Skeletal muscle tissue (tissue), 4 donors: ENCODE data around the gene FAM43B. TPM values are rescaled to one million over a fixed set of nuclear protein-coding genes. Genes with fewer than 3 reads are reported as not detected.

Source experiments
- H3K27ac ChIP-seq: one replicate; pipeline ENCODE4 v1.7.0; 2013; ENCODE audit warnings: mild to moderate bottlenecking, low read depth, low read length, inconsistent platforms
- H3K27me3 ChIP-seq, 3 donors: one replicate each; pipeline ENCODE4 v1.7.0; 2013; ENCODE audit warnings: low read length in 3 of 3; ENCODE audit not compliant: control insufficient read depth in 3 of 3, insufficient read depth in 3 of 3
- H3K36me3 ChIP-seq, 3 donors: one replicate each; pipeline ENCODE4 v1.7.0; 2013; ENCODE audit warnings: low read length in 3 of 3; ENCODE audit not compliant: control insufficient read depth in 3 of 3, insufficient read depth in 3 of 3
- H3K4me1 ChIP-seq, 3 donors: one replicate each; pipeline ENCODE4 v1.7.0; 2013; ENCODE audit warnings: low read length in 3 of 3, mild to moderate bottlenecking in 3 of 3; ENCODE audit not compliant: control insufficient read depth in 3 of 3, insufficient read depth in 3 of 3
- H3K4me3 ChIP-seq, 3 donors: one replicate each; pipeline ENCODE4 v1.7.0; 2013; ENCODE audit warnings: low read length in 3 of 3
- H3K9ac ChIP-seq, 3 donors: one replicate each; pipeline ENCODE4 v1.7.0; 2013; ENCODE audit warnings: low read length in 3 of 3, mild to moderate bottlenecking in 3 of 3, moderate library complexity in 2 of 3, low read depth in 1 of 3
- H3K9me3 ChIP-seq, 3 donors: one replicate each; pipeline ENCODE4 v1.7.0; 2013; ENCODE audit warnings: low read length in 3 of 3; ENCODE audit not compliant: control insufficient read depth in 3 of 3
- total RNA-seq: library from RNA; depleted of rRNA; stranded (reverse); fragments of >200 nt; gene quantifications from one replicate; pipeline ENCODE4 v1.2.3, GENCODE V29; 2014
- donor health status: Osteomylitis.

Gene FAM43B
- total RNA-seq, 1 donor from 2014 or later, result 0.52 TPM

GRCh38 chr1:20526267-20526666 lies 26.1 kb upstream of the FAM43B start:
- no peak overlapping the region for H3K4me3 ChIP-seq
- H3K9me3 ChIP-seq, result no peaks in the 10 kb centered on the region
- H3K9ac ChIP-seq, result no peak overlapping the region
- H3K4me1 ChIP-seq, result peaks cover 0 to 4% (median 3%) of the 10 kb centered on the region in 3 donors
- no peaks in the 10 kb centered on the region for H3K36me3 ChIP-seq
- H3K27me3 ChIP-seq, result peaks cover 8 to 20% (median 11%) of the 10 kb centered on the region in 3 donors
- no peak overlapping the region for H3K27ac ChIP-seq

GRCh38 chr1:20528221-20528620 lies 24.2 kb upstream of the FAM43B start:
- Histone ChIP-seq H3K9me3 (no peaks in the 10 kb centered on the region), H3K4me3 (no peak overlapping the region), H3K36me3 (no peaks in the 10 kb centered on the region), H3K27ac (no peak overlapping the region), H3K9ac (no peak overlapping the region), H3K27me3 (peaks cover 8 to 26% (median 11%) of the 10 kb centered on the region in 3 donors), H3K4me1 (no peaks in the 10 kb centered on the region)

GRCh38 chr1:20530306-20530705 lies 22.1 kb upstream of the FAM43B start:
- Histone ChIP-seq H3K27me3 (peaks cover 11 to 30% (median 15%) of the 10 kb centered on the region in 3 donors), H3K36me3 (no peaks in the 10 kb centered on the region)

DNA sequence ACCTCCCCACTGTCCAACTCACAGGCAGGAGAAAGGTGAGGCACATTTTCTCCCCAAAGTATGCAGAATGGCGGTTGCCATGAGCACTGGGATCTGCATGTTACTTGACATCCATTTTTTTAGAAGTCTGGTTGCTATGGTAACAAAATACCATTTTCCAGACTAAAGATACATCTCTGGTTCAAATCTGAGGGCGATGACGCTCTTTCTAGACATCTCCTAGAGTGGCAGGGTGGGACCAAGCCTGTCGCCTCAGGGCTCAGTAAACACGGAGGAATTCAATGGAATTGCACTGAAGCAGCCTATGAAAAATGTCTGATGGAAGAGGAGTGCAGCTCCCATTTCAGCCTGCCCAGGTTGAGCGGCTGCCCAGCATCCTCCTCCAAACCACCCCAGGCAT lies 21.5 kb upstream of the FAM43B start:
- no peak overlapping the region for H3K4me3 ChIP-seq
- no peaks in the 10 kb centered on the region for H3K4me1 ChIP-seq
- H3K27me3 ChIP-seq, result peaks cover 11 to 33% (median 15%) of the 10 kb centered on the region in 3 donors
- H3K9ac ChIP-seq, result no peak overlapping the region
- no peak overlapping the region for H3K27ac ChIP-seq
- H3K36me3 ChIP-seq, result no peaks in the 10 kb centered on the region
- H3K9me3 ChIP-seq, result no peaks in the 10 kb centered on the region

More at GRCh38 chr1:20530306-20530705, 22.1 kb upstream of the FAM43B start:
- no peak overlapping the region for H3K27ac ChIP-seq
- no peak overlapping the region for H3K4me3 ChIP-seq
- H3K4me1 ChIP-seq, result no peaks in the 10 kb centered on the region
- H3K9me3 ChIP-seq, result no peaks in the 10 kb centered on the region
- no peak overlapping the region for H3K9ac ChIP-seq

DNA sequence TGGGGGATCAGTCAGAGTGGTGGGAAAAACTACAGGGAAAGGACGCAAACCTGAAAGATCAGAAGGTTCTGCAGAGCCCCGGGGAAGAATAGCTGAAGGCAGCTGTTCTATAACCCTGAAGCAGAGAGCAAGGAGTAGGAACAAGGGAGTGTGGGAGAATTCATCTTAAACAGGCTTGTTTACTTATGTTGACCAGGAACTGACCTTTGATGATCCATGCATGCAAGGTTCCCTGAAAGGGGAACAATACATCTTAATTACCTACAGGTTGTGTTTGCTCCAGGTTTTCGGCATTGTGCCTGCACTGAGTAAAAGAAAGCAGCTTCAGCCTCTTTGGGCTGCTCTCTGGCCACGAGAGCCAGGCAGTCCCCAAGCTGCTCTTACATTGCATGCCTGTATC lies 18.7 kb upstream of the FAM43B start:
- H3K27ac ChIP-seq, result no peak overlapping the region
- H3K36me3 ChIP-seq, result no peaks in the 10 kb centered on the region
- no peaks in the 10 kb centered on the region for H3K4me1 ChIP-seq
- H3K4me3 ChIP-seq, result no peak overlapping the region
- no peaks in the 10 kb centered on the region for H3K9me3 ChIP-seq
- H3K27me3 ChIP-seq, result peaks cover 6 to 27% (median 12%) of the 10 kb centered on the region in 3 donors
- no peak overlapping the region for H3K9ac ChIP-seq

DNA sequence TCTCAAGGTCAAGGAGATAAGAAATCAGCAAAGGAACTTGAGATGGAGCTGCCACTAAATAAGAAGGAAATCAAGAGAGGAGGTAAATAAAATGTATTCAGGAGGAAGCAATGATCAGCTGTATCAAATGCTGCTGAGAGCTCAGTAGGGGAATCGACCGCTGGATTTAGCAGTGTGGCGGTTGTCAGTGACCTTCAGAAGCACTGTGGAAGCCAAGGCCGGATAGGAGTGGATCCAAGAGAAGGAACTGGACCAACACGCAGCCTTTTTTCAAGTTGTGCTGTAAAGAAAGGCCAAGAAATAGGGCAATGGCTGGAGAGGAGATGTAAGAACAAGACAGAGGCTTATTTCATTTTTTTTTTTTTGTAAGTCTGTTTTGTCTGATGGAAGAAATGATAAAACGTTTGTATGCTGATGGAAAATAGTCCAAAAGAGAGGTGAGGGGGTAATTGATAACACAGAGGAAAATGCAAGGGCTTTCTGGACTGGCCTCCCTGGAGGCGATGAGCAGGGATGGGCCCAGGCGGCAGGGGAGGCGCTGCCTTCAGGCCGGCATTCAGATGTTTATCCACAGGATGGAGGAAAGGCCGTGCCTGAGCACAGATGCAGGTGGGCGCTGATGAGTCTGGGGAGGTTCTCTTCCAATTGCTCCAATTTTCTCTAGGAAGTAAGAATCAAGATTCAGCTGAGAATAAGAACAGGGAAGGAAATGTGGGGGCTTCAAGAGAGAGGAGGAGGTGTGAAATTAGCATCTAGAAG lies 17.5 kb upstream of the FAM43B start:
- H3K36me3 ChIP-seq, result no peaks in the 10 kb centered on the region
- no peaks in the 10 kb centered on the region for H3K9me3 ChIP-seq
- H3K4me1 ChIP-seq, result no peaks in the 10 kb centered on the region
- H3K4me3 ChIP-seq, result no peak overlapping the region
- H3K9ac ChIP-seq, result no peak overlapping the region
- no peak overlapping the region for H3K27ac ChIP-seq
- H3K27me3 ChIP-seq, result peaks cover 6 to 25% (median 12%) of the 10 kb centered on the region in 3 donors

DNA sequence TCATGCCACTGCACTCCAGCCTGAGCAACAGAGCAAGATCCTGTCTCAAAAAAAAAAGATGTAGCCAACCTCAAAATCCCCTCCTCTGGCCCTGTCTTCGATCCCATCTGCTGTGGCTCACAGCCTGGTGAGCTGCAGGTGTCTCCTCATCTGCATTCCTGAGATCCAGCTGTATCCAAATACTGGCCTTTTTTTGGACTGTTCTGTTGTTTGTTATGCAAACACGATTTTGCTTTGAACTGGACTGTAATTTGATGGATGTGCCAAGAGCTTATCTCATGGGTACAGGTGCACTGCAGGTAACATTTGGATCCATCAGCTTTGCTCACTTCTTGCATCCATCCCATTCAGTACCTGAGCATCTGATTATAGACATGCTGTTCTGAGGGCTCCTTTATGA lies 14.1 kb upstream of the FAM43B start:
- Histone ChIP-seq H3K9me3 (no peaks in the 10 kb centered on the region), H3K9ac (no peak overlapping the region), H3K27me3 (peaks cover 12 to 20% (median 15%) of the 10 kb centered on the region in 3 donors), H3K4me1 (no peaks in the 10 kb centered on the region), H3K36me3 (no peaks in the 10 kb centered on the region), H3K27ac (no peak overlapping the region), H3K4me3 (no peak overlapping the region)

DNA sequence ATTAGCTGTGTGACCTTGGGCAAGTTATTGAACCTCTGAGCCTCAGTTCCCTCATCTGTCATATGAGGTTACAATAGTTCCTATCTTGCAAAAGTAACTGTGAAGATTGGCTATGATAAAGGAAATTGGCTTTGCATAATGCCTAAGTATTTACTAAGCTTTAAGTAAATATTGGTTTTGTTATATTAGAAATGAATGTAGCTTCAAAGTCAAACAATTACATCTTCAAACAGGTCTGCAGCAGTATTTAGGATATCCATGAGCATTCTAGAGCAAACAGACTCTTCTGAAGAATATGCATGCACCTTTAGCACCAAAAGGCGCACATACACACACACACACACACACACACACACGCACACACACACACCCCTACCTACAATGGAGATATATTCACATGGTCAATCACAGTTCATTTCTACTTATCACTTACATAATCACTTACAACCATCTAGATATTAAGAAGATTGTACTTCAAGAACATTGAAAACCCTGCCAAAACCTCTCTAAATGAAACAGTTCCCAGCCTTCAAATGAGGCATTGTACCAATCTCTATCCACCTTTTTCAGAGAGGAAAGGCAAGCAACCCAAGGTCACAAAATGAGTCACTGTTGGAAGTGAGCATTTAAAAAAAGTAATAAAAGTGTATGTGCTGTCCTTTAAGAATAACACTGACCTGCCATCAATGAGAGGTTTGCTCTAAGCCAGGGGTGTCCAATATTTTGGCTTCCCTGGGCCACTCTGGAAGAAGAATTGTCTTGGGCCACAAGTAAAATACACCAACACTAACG lies 13.4 kb upstream of the FAM43B start:
- no peak overlapping the region for H3K27ac ChIP-seq
- no peaks in the 10 kb centered on the region for H3K9me3 ChIP-seq
- no peaks in the 10 kb centered on the region for H3K4me1 ChIP-seq
- H3K4me3 ChIP-seq, result no peak overlapping the region
- no peaks in the 10 kb centered on the region for H3K36me3 ChIP-seq
- H3K27me3 ChIP-seq, result peaks cover 11 to 16% (median 12%) of the 10 kb centered on the region in 3 donors
- no peak overlapping the region for H3K9ac ChIP-seq

GRCh38 chr1:20540281-20540680 lies 12.1 kb upstream of the FAM43B start:
- no peaks in the 10 kb centered on the region for H3K4me1 ChIP-seq
- H3K9ac ChIP-seq, result no peak overlapping the region
- no peaks in the 10 kb centered on the region for H3K36me3 ChIP-seq
- H3K27ac ChIP-seq, result no peak overlapping the region
- H3K4me3 ChIP-seq, result no peak overlapping the region
- H3K9me3 ChIP-seq, result no peaks in the 10 kb centered on the region
- H3K27me3 ChIP-seq, result peaks cover 9 to 16% (median 11%) of the 10 kb centered on the region in 3 donors

DNA sequence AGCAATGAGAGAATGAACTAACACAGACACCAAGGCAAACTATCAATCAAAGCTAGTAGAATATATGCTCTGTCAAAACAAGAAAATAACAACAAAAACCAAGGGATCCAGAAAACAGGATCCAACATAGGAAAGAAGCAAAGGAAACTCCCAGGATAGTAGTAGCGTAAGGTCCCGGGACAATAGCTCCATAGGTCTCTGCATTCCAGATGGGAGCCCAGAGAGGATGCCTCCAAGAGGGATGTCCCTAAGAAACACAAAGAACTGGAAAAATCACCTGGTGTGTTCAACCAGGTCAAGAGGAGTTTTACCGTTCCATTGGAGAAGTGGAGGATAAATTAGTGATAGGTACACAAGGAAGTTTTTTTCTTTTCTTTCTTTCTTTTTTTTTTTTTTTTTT lies 5.7 kb upstream of the FAM43B start:
- Histone ChIP-seq H3K4me3 (no peak overlapping the region), H3K9me3 (no peaks in the 10 kb centered on the region), H3K4me1 (peaks cover 0 to 3% (median 0%) of the 10 kb centered on the region in 3 donors), H3K36me3 (no peaks in the 10 kb centered on the region), H3K9ac (no peak overlapping the region), H3K27me3 (peaks cover 22 to 30% (median 25%) of the 10 kb centered on the region in 3 donors), H3K27ac (no peak overlapping the region)
